H7 (cell line): Measurements from ENCODE around the gene NRF1. TPM values are rescaled to one million over a fixed set of nuclear protein-coding genes. Genes with fewer than 3 reads are reported as not detected.
"Not testable (repeated sequence)": the region's sequence is repeated elsewhere in the genome, so short reads cannot be mapped to it uniquely, and the experiment has no call there.

ENCODE experiments used
- DNase-seq: peaks from one replicate; pipeline ENCODE4 v3.0.0; 2012
- H3K27me3 ChIP-seq: 2 replicates; pipeline ENCODE4 v1.6.0; 2011; ENCODE audit warnings: mild to moderate bottlenecking, low read length; ENCODE audit not compliant: control insufficient read depth, insufficient read depth
- H3K36me3 ChIP-seq: replicated peaks from 2 replicates; pipeline ENCODE4 v1.5.1; 2011; ENCODE audit warnings: low read length; ENCODE audit not compliant: control insufficient read depth, insufficient read depth
- H3K4me3 ChIP-seq: 2 replicates; pipeline ENCODE4 v1.5.1; 2011; ENCODE audit warnings: low read depth, mild to moderate bottlenecking, control low read depth, low read length, moderate library complexity; ENCODE audit not compliant: insufficient read depth
- total RNA-seq: library from RNA; depleted of rRNA; stranded (reverse); fragments of >200 nt; shearing (Covaris generic); gene quantifications from 2 replicates; pipeline ENCODE4 v1.2.3, GENCODE V29; 2014

The NRF1 gene
- total RNA-seq, 1 experiment from 2014 or later: 13.7 TPM

GRCh38 chr7:129649128-129649690 is 37.7 kb downstream of the NRF1 start:
- no peak for DNase-seq

GRCh38 chr7:129650056-129650758 is 38.7 kb downstream of the NRF1 start:
- no peak for DNase-seq
- no peaks in the 10 kb centered on the region for H3K36me3 ChIP-seq
- H3K27me3 ChIP-seq: no peaks in the 10 kb centered on the region
- no peak overlapping the region for H3K4me3 ChIP-seq

More at GRCh38 chr7:129649128-129649690, 37.7 kb downstream of the NRF1 start:
- Histone ChIP-seq H3K27me3 (no peaks in the 10 kb centered on the region), H3K4me3 (no peak overlapping the region), H3K36me3 (no peaks in the 10 kb centered on the region)

GRCh38 chr7:129652914-129653313 is 41.4 kb downstream of the NRF1 start:
- Histone ChIP-seq H3K4me3 (no peak overlapping the region), H3K36me3 (peaks cover 4% of the 10 kb centered on the region), H3K27me3 (no peaks in the 10 kb centered on the region)
- no peak for DNase-seq

- Histone ChIP-seq H3K4me3 (no peak overlapping the region), H3K36me3 (peaks cover 6% of the 10 kb centered on the region)
These were observed 44.3 kb downstream of the NRF1 start for GRCh38 chr7:129655811-129656210.

GRCh38 chr7:129657363-129657762 is 45.8 kb downstream of the NRF1 start:
- Histone ChIP-seq H3K36me3 (peaks cover 12% of the 10 kb centered on the region), H3K4me3 (no peak overlapping the region), H3K27me3 (no peaks in the 10 kb centered on the region)
- no peak for DNase-seq

More at GRCh38 chr7:129655811-129656210, 44.3 kb downstream of the NRF1 start:
- no peak for DNase-seq
- no peaks in the 10 kb centered on the region for H3K27me3 ChIP-seq

- not testable (repeated sequence) for H3K27me3 ChIP-seq, DNase-seq, H3K4me3 ChIP-seq
- H3K36me3 ChIP-seq: peaks cover 12% of the 10 kb centered on the region
These were observed 48.4 kb downstream of the NRF1 start for GRCh38 chr7:129659907-129660306.

GRCh38 chr7:129661645-129662182 is 50.2 kb downstream of the NRF1 start:
- Histone ChIP-seq H3K4me3 (no peak overlapping the region), H3K36me3 (peaks cover 12% of the 10 kb centered on the region), H3K27me3 (no peaks in the 10 kb centered on the region)
- no peak for DNase-seq

GRCh38 chr7:129663240-129663639 is 51.7 kb downstream of the NRF1 start:
- DNase-seq: not testable (repeated sequence)

GRCh38 chr7:129664029-129665012 is 52.8 kb downstream of the NRF1 start:
- peak; percentile 53 for DNase-seq
- H3K27me3 ChIP-seq: no peaks in the 10 kb centered on the region
- peaks cover 8% of the 10 kb centered on the region for H3K36me3 ChIP-seq
- no peak overlapping the region for H3K4me3 ChIP-seq

More at GRCh38 chr7:129663240-129663639, 51.7 kb downstream of the NRF1 start:
- not testable (repeated sequence) for H3K27me3 ChIP-seq, H3K36me3 ChIP-seq, H3K4me3 ChIP-seq

- no peaks in the 10 kb centered on the region for H3K27me3 ChIP-seq
- peaks cover 8% of the 10 kb centered on the region for H3K36me3 ChIP-seq
- peak; percentile 75 for DNase-seq
- no peak overlapping the region for H3K4me3 ChIP-seq
These were observed 53.5 kb downstream of the NRF1 start for GRCh38 chr7:129665013-129665401.

- DNase-seq: no peak
- no peaks in the 10 kb centered on the region; the same call in 1 of the 2 replicates for H3K36me3 ChIP-seq
- no peak overlapping the region for H3K4me3 ChIP-seq
- no peaks in the 10 kb centered on the region for H3K27me3 ChIP-seq
These were observed 55.6 kb downstream of the NRF1 start for GRCh38 chr7:129667116-129667515.

- Histone ChIP-seq H3K27me3 (no peaks in the 10 kb centered on the region), H3K4me3 (no peak overlapping the region), H3K36me3 (peaks cover 3% of the 10 kb centered on the region)
- DNase-seq: no peak
These were observed 56.0 kb downstream of the NRF1 start for GRCh38 chr7:129667551-129667950.

GRCh38 chr7:129669901-129670300 is 58.4 kb downstream of the NRF1 start:
- Histone ChIP-seq H3K36me3 (peaks cover 6% of the 10 kb centered on the region), H3K27me3 (no peaks in the 10 kb centered on the region), H3K4me3 (no peak overlapping the region)
- no peak for DNase-seq

GRCh38 chr7:129670656-129671055 is 59.1 kb downstream of the NRF1 start:
- Histone ChIP-seq H3K36me3 (peaks cover 6% of the 10 kb centered on the region), H3K4me3 (no peak overlapping the region), H3K27me3 (no peaks in the 10 kb centered on the region)
- no peak for DNase-seq
